Osteoblast (primary cell): ENCODE data around the gene SLC29A1. TPM values are rescaled to one million over a fixed set of nuclear protein-coding genes. Genes with fewer than 3 reads are reported as not detected.
A peak's percentile ranks its signal among the peaks of the same experiment; 100 is the strongest.

ENCODE experiments used
- DNase-seq: peaks from one replicate; pipeline ENCODE4 v3.0.0; 2011; ENCODE audit warnings: low spot score, mixed read lengths; ENCODE audit not compliant: insufficient read length; ENCODE audit errors: missing footprints
- H2AFZ ChIP-seq: 2 replicates; pipeline ENCODE4 v1.6.0; 2011; ENCODE audit warnings: mild to moderate bottlenecking, low read length
- H3K27ac ChIP-seq: 2 replicates; pipeline ENCODE4 v1.5.1; 2011; ENCODE audit warnings: mild to moderate bottlenecking, low read depth, low read length, moderate library complexity
- H3K27me3 ChIP-seq: 2 replicates; pipeline ENCODE4 v1.6.0; 2012; ENCODE audit warnings: mild to moderate bottlenecking, control low read depth, inconsistent platforms, low read length, moderate library complexity; ENCODE audit not compliant: insufficient read depth
- H3K36me3 ChIP-seq: 2 replicates; pipeline ENCODE4 v1.5.1; 2011; ENCODE audit warnings: mild to moderate bottlenecking, low read length, control low read depth, moderate library complexity; ENCODE audit not compliant: insufficient read depth
- H3K4me1 ChIP-seq: 2 replicates; pipeline ENCODE4 v1.5.1; 2011; ENCODE audit warnings: mild to moderate bottlenecking, low read length, control low read depth, moderate library complexity; ENCODE audit not compliant: insufficient read depth
- H3K4me2 ChIP-seq: 2 replicates; pipeline ENCODE4 v1.6.0; 2011; ENCODE audit warnings: mild to moderate bottlenecking, low read length; ENCODE audit not compliant: insufficient read depth
- H3K4me3 ChIP-seq: fragments of 200-600 bp; sonication (generic); 3 replicates; pipeline ENCODE4 v1.5.1; 2012; ENCODE audit warnings: mild to moderate bottlenecking, low read length, inconsistent platforms; ENCODE audit not compliant: insufficient read depth
- H3K79me2 ChIP-seq: 2 replicates; pipeline ENCODE4 v1.6.0; 2012; ENCODE audit warnings: mild to moderate bottlenecking, low read length, control low read depth, inconsistent platforms; ENCODE audit not compliant: insufficient read depth
- H3K9me3 ChIP-seq: 2 replicates; pipeline ENCODE4 v1.5.1; 2011; ENCODE audit warnings: low read depth, low read length, control low read depth
- H4K20me1 ChIP-seq: 2 replicates; pipeline ENCODE4 v1.6.0; 2012; ENCODE audit warnings: mild to moderate bottlenecking, low read length, control low read depth; ENCODE audit not compliant: insufficient read depth
- total RNA-seq: library from RNA; depleted of rRNA; stranded (reverse); fragments of >200 nt; gene quantifications from 2 replicates; pipeline ENCODE4 v1.2.3, GENCODE V29; 2012
- TF ChIP-seq, protein P1 (sequence below): IDR thresholded peaks from 2 replicates; pipeline ENCODE4 v1.5.1; 2011; ENCODE audit warnings: mild to moderate bottlenecking, low read depth, low read length, moderate library complexity; ENCODE audit errors: extremely low read depth

Gene SLC29A1
- total RNA-seq, 1 donor, result 8.0 TPM

- Histone ChIP-seq H2AFZ (peak overlapping the region; percentile 62), H3K79me2 (peaks cover 20% of the 10 kb centered on the region), H3K27me3 (no peaks in the 10 kb centered on the region), H3K4me1 (peaks cover 31% of the 10 kb centered on the region), H3K27ac (no peak overlapping the region), H3K9me3 (no peaks in the 10 kb centered on the region), H4K20me1 (no peaks in the 10 kb centered on the region), H3K4me2 (no peak overlapping the region), H3K4me3 (no peak overlapping the region), H3K36me3 (no peaks in the 10 kb centered on the region)
- TF ChIP-seq, protein P1, sequence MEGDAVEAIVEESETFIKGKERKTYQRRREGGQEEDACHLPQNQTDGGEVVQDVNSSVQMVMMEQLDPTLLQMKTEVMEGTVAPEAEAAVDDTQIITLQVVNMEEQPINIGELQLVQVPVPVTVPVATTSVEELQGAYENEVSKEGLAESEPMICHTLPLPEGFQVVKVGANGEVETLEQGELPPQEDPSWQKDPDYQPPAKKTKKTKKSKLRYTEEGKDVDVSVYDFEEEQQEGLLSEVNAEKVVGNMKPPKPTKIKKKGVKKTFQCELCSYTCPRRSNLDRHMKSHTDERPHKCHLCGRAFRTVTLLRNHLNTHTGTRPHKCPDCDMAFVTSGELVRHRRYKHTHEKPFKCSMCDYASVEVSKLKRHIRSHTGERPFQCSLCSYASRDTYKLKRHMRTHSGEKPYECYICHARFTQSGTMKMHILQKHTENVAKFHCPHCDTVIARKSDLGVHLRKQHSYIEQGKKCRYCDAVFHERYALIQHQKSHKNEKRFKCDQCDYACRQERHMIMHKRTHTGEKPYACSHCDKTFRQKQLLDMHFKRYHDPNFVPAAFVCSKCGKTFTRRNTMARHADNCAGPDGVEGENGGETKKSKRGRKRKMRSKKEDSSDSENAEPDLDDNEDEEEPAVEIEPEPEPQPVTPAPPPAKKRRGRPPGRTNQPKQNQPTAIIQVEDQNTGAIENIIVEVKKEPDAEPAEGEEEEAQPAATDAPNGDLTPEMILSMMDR, result no peak
- DNase-seq, result peak; percentile 83
Measured at GRCh38 chr6:44226368-44227147, 3.2 kb downstream of the SLC29A1 start.

GRCh38 chr6:44227148-44227793 lies 3.9 kb downstream of the SLC29A1 start:
- Histone ChIP-seq H3K9me3 (no peaks in the 10 kb centered on the region), H3K27me3 (no peaks in the 10 kb centered on the region), H3K4me1 (peaks cover 26% of the 10 kb centered on the region), H3K4me2 (no peak overlapping the region), H3K4me3 (no peak overlapping the region), H3K79me2 (peaks cover 20% of the 10 kb centered on the region), H4K20me1 (no peaks in the 10 kb centered on the region), H3K27ac (no peak overlapping the region), H2AFZ (no peak overlapping the region), H3K36me3 (peaks cover 6% of the 10 kb centered on the region)
- peak; percentile 61 for DNase-seq
- TF ChIP-seq, protein P1, result no peak

- H3K4me2 ChIP-seq, result no peak overlapping the region
- H3K4me1 ChIP-seq, result peaks cover 18% of the 10 kb centered on the region
- TF ChIP-seq, protein P1, result no peak
- no peak overlapping the region for H3K4me3 ChIP-seq
- peaks cover 20% of the 10 kb centered on the region for H3K79me2 ChIP-seq
- no peaks in the 10 kb centered on the region for H4K20me1 ChIP-seq
- H3K27me3 ChIP-seq, result no peaks in the 10 kb centered on the region
- peak; percentile 13 for DNase-seq
- no peak overlapping the region for H3K27ac ChIP-seq
- peaks cover 8% of the 10 kb centered on the region for H3K36me3 ChIP-seq
- H2AFZ ChIP-seq, result no peak overlapping the region
- H3K9me3 ChIP-seq, result no peaks in the 10 kb centered on the region
Measured at GRCh38 chr6:44228031-44228430, 4.6 kb downstream of the SLC29A1 start.

DNA sequence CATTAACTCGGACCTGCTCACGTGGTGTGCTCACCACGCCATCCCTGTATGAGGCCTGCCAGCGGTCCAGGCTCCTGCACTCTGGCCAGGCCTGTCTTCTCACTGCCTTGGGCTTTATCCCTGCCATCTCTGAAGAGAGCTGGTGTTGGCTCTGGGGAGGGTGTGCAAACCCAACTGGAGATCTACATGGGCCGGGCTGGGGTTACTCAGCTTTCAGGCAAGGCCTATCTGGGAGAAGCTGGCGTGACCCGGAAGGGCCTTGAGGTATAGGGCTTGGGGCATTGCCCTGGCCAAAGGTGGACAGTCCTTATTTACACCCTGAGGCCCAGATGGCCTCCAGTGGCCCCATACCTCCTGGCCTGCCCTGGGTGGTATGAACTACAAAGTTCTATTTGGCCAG lies 5.0 kb downstream of the SLC29A1 start:
- TF ChIP-seq, protein P1, result no peak
- no peaks in the 10 kb centered on the region for H3K27me3 ChIP-seq
- H3K27ac ChIP-seq, result no peak overlapping the region
- no peaks in the 10 kb centered on the region for H4K20me1 ChIP-seq
- peak; percentile 83 for DNase-seq
- H3K79me2 ChIP-seq, result peaks cover 20% of the 10 kb centered on the region
- peaks cover 21% of the 10 kb centered on the region for H3K4me1 ChIP-seq
- H3K9me3 ChIP-seq, result no peaks in the 10 kb centered on the region
- no peak overlapping the region for H2AFZ ChIP-seq
- peaks cover 8% of the 10 kb centered on the region for H3K36me3 ChIP-seq
- H3K4me3 ChIP-seq, result no peak overlapping the region
- H3K4me2 ChIP-seq, result no peak overlapping the region
